GM19467 (cell line): ENCODE results near the gene SPTLC2.

Experiments used
- ATAC-seq: cut with Tn5 transposase; IDR thresholded peaks from one replicate; pipeline ENCODE4 v1.9.1; 2021; ENCODE audit warnings: mild to moderate bottlenecking, moderate library complexity; ENCODE audit not compliant: unreplicated experiment

The SPTLC2 gene

GRCh38 chr14:77511486-77512162 is 104.8 kb downstream of the SPTLC2 start:
- ATAC-seq = no peak

- ATAC-seq = no peak
Observed at GRCh38 chr14:77509366-77509765, 107.1 kb downstream of the SPTLC2 start.

GRCh38 chr14:77508876-77509275 is 107.6 kb downstream of the SPTLC2 start:
- no peak for ATAC-seq

- no peak for ATAC-seq
Observed at GRCh38 chr14:77508249-77508648, 108.2 kb downstream of the SPTLC2 start.

- no peak for ATAC-seq
Observed at GRCh38 chr14:77507762-77508161, 108.7 kb downstream of the SPTLC2 start.

- ATAC-seq = no peak
Observed at GRCh38 chr14:77505031-77505430, 111.4 kb downstream of the SPTLC2 start.

- ATAC-seq = no peak
Observed at GRCh38 chr14:77503138-77503537, 113.3 kb downstream of the SPTLC2 start.

DNA sequence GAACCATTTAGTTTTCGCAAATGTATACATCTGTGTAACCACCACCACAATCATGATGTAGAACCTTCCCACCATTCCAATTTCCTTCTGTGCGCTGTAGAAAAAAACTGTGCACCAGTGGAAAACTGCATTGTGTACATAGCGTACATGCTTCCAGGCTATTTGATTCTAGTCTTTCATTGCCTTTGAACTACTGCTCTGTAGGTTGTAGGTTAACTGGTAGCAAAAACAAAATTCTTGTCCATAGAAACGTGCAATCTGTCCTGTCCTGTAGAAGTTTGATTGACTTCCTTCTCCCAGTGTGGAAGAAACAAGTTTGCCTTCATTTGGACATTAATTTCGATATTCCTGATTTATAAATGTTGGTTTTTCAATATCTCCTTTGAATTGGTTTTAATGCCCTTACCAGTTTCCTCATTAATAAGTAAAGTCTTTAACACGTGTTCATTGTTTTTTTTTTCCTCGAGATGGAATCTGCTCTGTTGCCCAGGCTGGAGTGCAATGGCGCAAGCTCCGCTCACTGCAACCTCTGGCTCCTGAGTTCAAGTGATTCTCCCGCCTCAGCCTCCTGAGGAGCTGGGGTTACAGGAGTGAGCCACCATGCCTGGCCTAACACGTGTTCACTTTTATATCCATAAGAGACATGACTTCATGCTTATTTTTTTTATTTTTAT is 114.2 kb downstream of the SPTLC2 start:
- no peak for ATAC-seq

DNA sequence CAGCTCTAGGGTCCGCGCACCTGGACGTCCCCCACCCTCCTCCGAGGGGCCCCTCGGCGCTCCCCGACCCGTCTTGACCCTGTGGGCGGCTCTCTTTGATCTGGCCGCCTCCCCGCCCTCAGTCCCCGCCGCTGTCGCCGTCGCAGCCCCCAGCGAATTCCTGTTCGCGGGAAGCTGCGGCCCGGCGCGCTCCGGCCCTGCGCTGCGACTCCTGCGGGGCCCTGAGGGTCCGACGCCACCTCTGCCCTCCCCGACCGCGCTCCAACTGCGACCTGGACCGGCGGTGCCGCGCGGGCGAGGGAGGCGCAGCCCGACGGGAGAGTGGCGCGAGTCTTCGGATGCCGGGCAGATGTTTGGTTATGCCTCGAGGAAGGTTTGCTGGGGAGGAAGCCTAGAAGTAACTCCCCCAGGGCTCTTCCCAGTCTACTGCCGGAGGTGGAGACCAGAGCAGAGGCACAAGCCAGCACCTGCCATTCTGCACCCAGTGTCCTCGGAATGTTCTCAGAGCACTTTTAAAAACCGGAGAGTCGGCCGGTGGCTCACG is 117.4 kb downstream of the SPTLC2 start:
- peak; percentile 28 for ATAC-seq

GRCh38 chr14:77498120-77498979 is 118.1 kb downstream of the SPTLC2 start, which contains the start of gene ISM2:
Gene ISM2 (minus strand): TSS chr14:77498816. CDS start chr14:77498793, 23 bp downstream.
- peak; percentile 51 for ATAC-seq

- no peak for ATAC-seq
Observed at GRCh38 chr14:77495334-77495733, 121.1 kb downstream of the SPTLC2 start.

DNA sequence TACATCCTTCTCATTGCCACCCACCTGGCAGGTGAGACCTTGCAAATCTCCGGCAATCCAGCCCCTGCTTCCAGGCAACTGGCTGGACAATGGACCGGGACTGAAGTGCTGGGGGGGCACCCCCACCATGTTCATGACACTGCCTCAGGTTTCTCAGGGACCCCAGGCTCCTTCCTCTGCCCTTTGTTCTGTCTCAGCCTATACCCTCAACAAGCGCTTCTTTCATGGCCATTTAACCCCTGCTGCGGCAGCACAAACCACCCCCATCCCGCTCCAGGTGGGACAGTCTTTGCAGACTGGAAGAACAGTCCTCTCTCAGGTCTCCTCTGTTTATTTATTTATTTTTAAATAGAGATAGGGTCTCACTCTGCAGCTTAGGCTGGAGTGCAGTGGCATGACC is 125.4 kb downstream of the SPTLC2 start:
- ATAC-seq = no peak

DNA sequence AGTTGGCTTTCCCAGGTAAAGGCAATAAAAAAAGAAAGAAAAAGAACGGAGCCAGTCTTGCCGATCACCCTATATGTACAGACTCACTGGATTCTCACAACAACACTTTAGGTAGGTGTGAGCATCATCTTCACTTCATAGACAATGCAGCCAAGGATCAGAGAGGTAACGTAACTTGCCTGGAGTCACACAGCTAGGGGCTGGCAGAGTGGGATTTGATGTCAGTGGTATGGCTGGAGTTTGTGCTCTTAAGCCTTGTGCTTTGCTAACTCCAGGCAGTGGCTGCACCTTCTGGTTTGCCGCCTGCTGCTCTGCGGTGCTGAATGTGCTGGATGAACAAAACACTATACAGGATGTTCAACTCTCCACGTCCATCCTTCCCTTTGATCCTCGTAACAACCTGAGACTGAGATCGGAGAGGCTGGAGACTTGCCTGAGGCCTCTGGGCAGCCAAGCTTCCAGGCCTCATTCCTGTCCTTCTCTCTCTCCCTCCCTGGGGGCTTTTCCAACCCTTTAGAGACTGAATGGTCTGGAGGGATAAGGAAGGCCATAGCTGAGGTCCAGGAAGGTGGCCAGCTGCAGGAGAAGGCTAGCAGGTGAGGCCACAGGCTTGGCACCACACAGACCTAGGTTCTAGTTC is 126.0 kb downstream of the SPTLC2 start:
- no peak for ATAC-seq

DNA sequence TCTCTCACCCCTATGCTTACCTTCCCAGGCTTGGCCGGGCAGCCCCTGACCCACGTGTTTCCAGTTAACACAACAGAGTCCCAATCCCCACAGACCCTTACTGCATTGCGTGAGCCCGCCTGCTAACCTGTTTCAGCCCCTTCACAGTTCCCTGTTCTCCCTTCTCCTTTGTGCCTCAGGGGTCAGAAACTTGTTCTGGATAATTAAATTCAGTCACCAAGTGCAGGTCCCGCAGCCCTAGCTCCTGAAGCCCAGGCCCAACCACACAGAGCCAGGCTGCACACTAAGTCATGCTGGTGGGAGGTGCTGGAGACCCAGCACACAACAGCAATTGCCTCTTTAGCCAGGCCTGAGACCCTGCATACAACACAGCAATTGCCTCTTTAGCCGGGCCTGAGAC is 127.4 kb downstream of the SPTLC2 start:
- no peak for ATAC-seq

GRCh38 chr14:77488558-77488957 is 127.9 kb downstream of the SPTLC2 start:
- ATAC-seq = no peak

- ATAC-seq = no peak
Observed at GRCh38 chr14:77485901-77486678, 130.3 kb downstream of the SPTLC2 start.

DNA sequence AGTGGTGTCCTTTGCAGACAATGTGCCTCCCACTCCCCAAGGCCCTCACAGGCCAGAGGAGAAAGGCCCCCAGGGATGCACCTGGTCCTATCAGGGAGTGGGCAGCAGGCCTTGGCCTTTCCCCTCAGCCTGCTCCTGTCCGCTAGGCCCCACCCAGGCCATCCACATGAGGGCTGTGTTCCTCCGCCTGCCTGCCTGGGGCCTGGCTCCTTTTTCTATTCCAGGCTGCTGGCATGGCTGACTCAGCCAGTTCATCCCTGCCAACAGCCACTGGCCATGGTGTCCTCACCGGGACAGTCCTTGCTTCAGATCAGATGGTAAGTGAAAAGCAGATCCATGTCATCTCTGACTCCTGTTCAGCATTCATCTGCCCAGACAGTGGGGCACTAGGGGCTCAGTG is 131.2 kb downstream of the SPTLC2 start:
- no peak for ATAC-seq

GRCh38 chr14:77482422-77482821 is 134.0 kb downstream of the SPTLC2 start:
- no peak for ATAC-seq

- ATAC-seq = peak; percentile 76
Observed at GRCh38 chr14:77478796-77479195, 137.6 kb downstream of the SPTLC2 start.

GRCh38 chr14:77478029-77478428 is 138.4 kb downstream of the SPTLC2 start:
- ATAC-seq = no peak
